Trophoblast cell (in vitro differentiated cells and primary cell): Measurements from ENCODE around the gene ASH1L.
A peak's percentile ranks its signal among the peaks of the same experiment; 100 is the strongest.

ENCODE experiments used
- DNase-seq, 2 donors: peaks; one replicate each; pipeline ENCODE4 v3.0.0-alpha.2; 2016
- H2AFZ ChIP-seq: 2 replicates; pipeline ENCODE4 v1.6.1; 2013; ENCODE audit warnings: low read length, moderate library complexity, mild to moderate bottlenecking; ENCODE audit not compliant: insufficient read depth, poor library complexity
- H2AK5ac ChIP-seq: 2 replicates; pipeline ENCODE4 v1.6.1; 2013; ENCODE audit warnings: mild to moderate bottlenecking, low read length
- H2BK120ac ChIP-seq: 2 replicates; pipeline ENCODE4 v1.6.1; 2013; ENCODE audit warnings: low read length, mild to moderate bottlenecking, moderate library complexity; ENCODE audit not compliant: insufficient read depth, poor library complexity
- H2BK12ac ChIP-seq: 2 replicates; pipeline ENCODE4 v1.6.1; 2013; ENCODE audit warnings: mild to moderate bottlenecking, low read length, moderate library complexity
- H2BK5ac ChIP-seq: 2 replicates; pipeline ENCODE4 v1.6.1; 2013; ENCODE audit warnings: low read length, low read depth, moderate library complexity, mild to moderate bottlenecking; ENCODE audit not compliant: poor library complexity
- H3K14ac ChIP-seq: 2 replicates; pipeline ENCODE4 v1.6.1; 2013; ENCODE audit warnings: mild to moderate bottlenecking, low read length
- H3K18ac ChIP-seq: 2 replicates; pipeline ENCODE4 v1.6.1; 2013; ENCODE audit warnings: mild to moderate bottlenecking, low read length
- H3K23ac ChIP-seq: 2 replicates; pipeline ENCODE4 v1.6.1; 2013; ENCODE audit warnings: low read length
- H3K27ac ChIP-seq: 2 replicates; pipeline ENCODE4 v1.5.1; 2013; ENCODE audit warnings: low read depth, mild to moderate bottlenecking, inconsistent platforms, low read length, moderate library complexity
- H3K27me3 ChIP-seq: 2 replicates; pipeline ENCODE4 v1.6.1; 2013; ENCODE audit warnings: inconsistent platforms, mild to moderate bottlenecking, low read length, moderate library complexity; ENCODE audit not compliant: insufficient read depth
- H3K36me3 ChIP-seq, 2 experiments: 1 replicate in 1 of 2; 2 replicates in 1 of 2; pipeline ENCODE4 v1.6.1; 2013; ENCODE audit warnings: low read length in 2 of 2, mild to moderate bottlenecking in 2 of 2, moderate library complexity in 1 of 2; ENCODE audit not compliant: insufficient read depth in 2 of 2, control insufficient read depth in 1 of 2
- H3K4ac ChIP-seq: 2 replicates; pipeline ENCODE4 v1.6.1; 2013; ENCODE audit warnings: low read depth, mild to moderate bottlenecking, low read length, moderate library complexity
- H3K4me1 ChIP-seq, 2 experiments: 1 replicate in 1 of 2; 2 replicates in 1 of 2; pipeline ENCODE4 v1.6.1; 2013; ENCODE audit warnings: low read length in 2 of 2, mild to moderate bottlenecking in 2 of 2, moderate library complexity in 1 of 2; ENCODE audit not compliant: insufficient read depth in 2 of 2, control insufficient read depth in 1 of 2
- H3K4me2 ChIP-seq: 2 replicates; pipeline ENCODE4 v1.6.1; 2013; ENCODE audit warnings: inconsistent platforms, mild to moderate bottlenecking, low read length, moderate library complexity
- H3K4me3 ChIP-seq: 2 replicates; pipeline ENCODE4 v1.5.1; 2013; ENCODE audit warnings: mild to moderate bottlenecking, low read depth, low read length, inconsistent platforms
- H3K79me1 ChIP-seq: one replicate; pipeline ENCODE4 v1.6.1; 2013; ENCODE audit warnings: low read length
- H3K79me2 ChIP-seq: 2 replicates; pipeline ENCODE4 v1.6.1; 2013; ENCODE audit warnings: low read length, mild to moderate bottlenecking; ENCODE audit not compliant: control insufficient read depth, insufficient read depth, poor library complexity
- H3K9ac ChIP-seq: 2 replicates; pipeline ENCODE4 v1.6.1; 2013; ENCODE audit warnings: mild to moderate bottlenecking, low read length
- H3K9me3 ChIP-seq: 2 replicates; pipeline ENCODE4 v1.6.1; 2013; ENCODE audit warnings: low read depth, mild to moderate bottlenecking, control low read depth, inconsistent platforms, low read length; ENCODE audit not compliant: insufficient read depth
- H4K12ac ChIP-seq: 2 replicates; pipeline ENCODE4 v1.6.1; 2013; ENCODE audit warnings: low read depth, mild to moderate bottlenecking, low read length, moderate library complexity
- H4K8ac ChIP-seq: 2 replicates; pipeline ENCODE4 v1.6.1; 2013; ENCODE audit warnings: low read depth, mild to moderate bottlenecking, low read length, moderate library complexity
- H4K91ac ChIP-seq: one replicate; pipeline ENCODE4 v1.6.1; 2013; ENCODE audit warnings: low read depth, mild to moderate bottlenecking, low read length, moderate library complexity
- WGBS: extraction: QIAGEN DNeasy Blood & Tissue Kit; methylation state at CpG from one replicate; pipeline ENCODE4 v1.1.7; 2013; ENCODE audit warnings: missing lambda C conversion rate; ENCODE audit not compliant: insufficient read length, insufficient coverage; ENCODE audit errors: extremely low coverage; 5-methylcytosine and 5-hydroxymethylcytosine counted together

The ASH1L gene

DNA sequence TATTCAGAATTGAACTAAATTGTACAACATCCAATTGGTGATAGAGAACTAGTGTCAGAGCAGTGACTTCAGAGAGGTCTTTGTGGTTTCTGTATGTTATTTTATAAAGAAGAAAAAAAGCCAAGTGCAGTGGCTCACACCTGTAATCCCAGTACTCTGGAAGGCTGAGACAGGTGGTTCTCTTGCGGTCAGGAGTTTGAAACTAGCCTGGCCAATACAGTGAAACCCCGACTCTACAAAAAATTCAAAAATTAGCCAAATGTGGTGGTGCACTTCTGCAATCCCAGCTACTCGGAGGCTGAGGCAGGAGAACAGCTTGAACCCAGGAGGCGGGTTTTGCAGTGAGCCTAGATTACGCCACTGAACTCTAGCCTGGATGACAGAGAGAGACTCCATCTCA, 90.7 kb downstream of the ASH1L start:
- no CpG with 5 or more reads among the region's 5 CpGs for WGBS
- no peak overlapping the region for H3K18ac ChIP-seq
- no peak overlapping the region for H3K23ac ChIP-seq
- H3K14ac ChIP-seq, result no peak overlapping the region
- H2BK5ac ChIP-seq, result no peak overlapping the region
- no peak overlapping the region for H2BK12ac ChIP-seq
- no peak overlapping the region for H3K4me3 ChIP-seq
- H3K79me1 ChIP-seq, result no peaks in the 10 kb centered on the region
- no peaks in the 10 kb centered on the region for H3K79me2 ChIP-seq
- H4K8ac ChIP-seq, result no peak overlapping the region
- H2BK120ac ChIP-seq, result no peak overlapping the region
- H2AK5ac ChIP-seq, result no peak overlapping the region
- H3K36me3 ChIP-seq, result peaks cover 1 to 4% of the 10 kb centered on the region in 2 experiments
- no peaks in the 10 kb centered on the region for H3K4me1 ChIP-seq
- H2AFZ ChIP-seq, result no peak overlapping the region
- no peaks in the 10 kb centered on the region for H3K27me3 ChIP-seq
- H3K9ac ChIP-seq, result no peak overlapping the region
- no peak for DNase-seq
- peaks cover 1% of the 10 kb centered on the region for H3K9me3 ChIP-seq
- H3K4me2 ChIP-seq, result no peak overlapping the region
- no peak overlapping the region for H4K91ac ChIP-seq
- no peak overlapping the region for H3K27ac ChIP-seq
- H4K12ac ChIP-seq, result no peak overlapping the region
- H3K4ac ChIP-seq, result no peak overlapping the region

DNA sequence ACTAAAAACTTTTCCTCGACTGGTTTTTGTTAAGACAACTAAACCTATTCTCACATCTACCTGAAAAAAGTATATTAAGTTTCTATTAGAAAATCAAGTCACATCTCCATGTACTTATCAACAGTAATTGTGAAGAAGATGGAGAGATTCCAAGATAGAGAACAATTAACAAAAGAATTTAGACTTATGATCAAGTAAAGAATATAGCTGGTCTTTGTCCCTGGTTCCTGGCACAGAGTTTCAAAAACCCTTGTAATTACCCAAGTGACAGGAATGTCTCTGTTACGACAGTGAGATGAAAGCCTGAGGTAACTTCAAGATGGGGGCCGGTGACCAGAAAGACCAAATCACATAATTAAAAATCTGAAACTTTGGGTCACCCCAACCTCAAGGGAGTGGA, 91.6 kb downstream of the ASH1L start:
- Histone ChIP-seq H3K79me1 (no peaks in the 10 kb centered on the region), H4K12ac (no peak overlapping the region), H4K8ac (no peak overlapping the region), H4K91ac (no peak overlapping the region), H2AFZ (no peak overlapping the region), H2BK12ac (no peak overlapping the region), H3K79me2 (no peaks in the 10 kb centered on the region), H3K4me2 (no peak overlapping the region), H3K9me3 (peaks cover 1% of the 10 kb centered on the region), H3K9ac (no peak overlapping the region), H3K27me3 (no peaks in the 10 kb centered on the region), H3K27ac (no peak overlapping the region), H3K36me3 (peaks cover 1 to 4% of the 10 kb centered on the region in 2 experiments), H3K18ac (no peak overlapping the region), H3K4me3 (no peak overlapping the region), H3K4ac (no peak overlapping the region), H2BK120ac (no peak overlapping the region), H3K23ac (no peak overlapping the region), H3K4me1 (no peaks in the 10 kb centered on the region), H3K14ac (no peak overlapping the region), H2AK5ac (no peak overlapping the region), H2BK5ac (no peak overlapping the region)
- WGBS, result no CpG with 5 or more reads among the region's 3 CpGs
- no peak for DNase-seq

DNA sequence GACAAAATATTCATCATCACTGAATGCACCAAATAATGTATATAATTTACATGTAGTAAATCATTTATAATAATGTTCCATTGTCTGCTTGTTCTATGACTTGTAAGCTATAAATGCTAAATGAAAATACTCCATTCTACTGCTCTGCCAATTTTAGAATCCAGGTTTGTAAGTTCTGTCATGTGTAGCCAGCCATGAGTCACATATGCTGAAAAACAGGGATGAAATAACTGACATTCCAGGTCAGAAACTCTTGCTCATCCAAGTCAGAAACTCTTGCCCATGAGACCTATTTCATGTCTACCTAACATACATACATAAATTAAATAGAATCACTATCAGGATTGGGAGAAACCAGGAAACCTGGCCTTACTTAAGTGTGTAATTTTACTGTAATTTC, 95.6 kb downstream of the ASH1L start:
- H3K4me2 ChIP-seq, result no peak overlapping the region

DNA sequence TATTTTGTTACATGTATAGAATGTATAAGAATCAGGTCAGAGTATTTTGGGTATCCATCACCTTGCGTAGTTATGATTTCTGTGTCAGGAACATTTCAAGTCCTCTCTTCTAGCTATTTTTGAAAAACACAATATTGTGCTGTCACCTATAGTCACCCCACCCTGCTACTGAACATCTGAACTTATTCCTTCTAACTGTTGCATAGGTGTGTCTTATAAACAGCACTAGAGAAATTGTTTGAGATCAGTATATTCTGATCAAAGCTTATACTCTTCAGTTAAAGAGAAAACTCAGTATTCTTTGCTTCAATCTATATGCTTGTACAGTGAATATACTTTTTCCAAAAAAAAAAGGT, 96.0 kb downstream of the ASH1L start:
- H3K4me3 ChIP-seq, result no peak overlapping the region
- no peak overlapping the region for H4K91ac ChIP-seq
- no peak overlapping the region for H4K8ac ChIP-seq
- no CpG with 5 or more reads among the region's 1 CpG for WGBS
- H2BK120ac ChIP-seq, result no peak overlapping the region
- no peak overlapping the region for H3K23ac ChIP-seq
- H4K12ac ChIP-seq, result no peak overlapping the region
- no peaks in the 10 kb centered on the region for H3K27me3 ChIP-seq
- no peaks in the 10 kb centered on the region for H3K4me1 ChIP-seq
- H2AFZ ChIP-seq, result no peak overlapping the region
- no peaks in the 10 kb centered on the region for H3K79me2 ChIP-seq
- no peak overlapping the region for H2BK5ac ChIP-seq
- H3K79me1 ChIP-seq, result no peaks in the 10 kb centered on the region
- H3K27ac ChIP-seq, result no peak overlapping the region
- H2BK12ac ChIP-seq, result no peak overlapping the region
- DNase-seq, result no peak
- H3K4ac ChIP-seq, result no peak overlapping the region
- H2AK5ac ChIP-seq, result no peak overlapping the region
- no peak overlapping the region for H3K4me2 ChIP-seq
- peaks cover 1% of the 10 kb centered on the region for H3K9me3 ChIP-seq
- H3K18ac ChIP-seq, result no peak overlapping the region
- no peak overlapping the region for H3K14ac ChIP-seq
- peaks cover 1 to 3% of the 10 kb centered on the region in 2 experiments for H3K36me3 ChIP-seq
- H3K9ac ChIP-seq, result no peak overlapping the region

More for the DNA sequence above, 95.6 kb downstream of the ASH1L start:
- H3K9ac ChIP-seq, result no peak overlapping the region
- H3K9me3 ChIP-seq, result peaks cover 1% of the 10 kb centered on the region
- H3K79me1 ChIP-seq, result no peaks in the 10 kb centered on the region
- H2AK5ac ChIP-seq, result no peak overlapping the region
- H3K23ac ChIP-seq, result no peak overlapping the region
- H3K79me2 ChIP-seq, result no peaks in the 10 kb centered on the region
- no peak overlapping the region for H4K12ac ChIP-seq
- H3K18ac ChIP-seq, result no peak overlapping the region
- no peak overlapping the region for H2BK120ac ChIP-seq
- H2BK5ac ChIP-seq, result no peak overlapping the region
- H4K8ac ChIP-seq, result no peak overlapping the region
- H3K4ac ChIP-seq, result no peak overlapping the region
- no peak overlapping the region for H2AFZ ChIP-seq
- H3K14ac ChIP-seq, result no peak overlapping the region
- no peak overlapping the region for H3K27ac ChIP-seq
- no peak overlapping the region for H3K4me3 ChIP-seq
- peak; percentile 9 to 69 for DNase-seq
- no peaks in the 10 kb centered on the region for H3K27me3 ChIP-seq
- no peaks in the 10 kb centered on the region for H3K4me1 ChIP-seq
- H2BK12ac ChIP-seq, result no peak overlapping the region
- no peak overlapping the region for H4K91ac ChIP-seq
- H3K36me3 ChIP-seq, result peaks cover 1 to 4% of the 10 kb centered on the region in 2 experiments
